PC-3 (cell line): Measurements from ENCODE around the gene SLC25A52. TPM values are rescaled to one million over a fixed set of nuclear protein-coding genes. Genes with fewer than 3 reads are reported as not detected.

Experiments used
- ATAC-seq: fragments of 200-7000 bp; cut with Tn5 transposase; 2 replicates; pipeline ENCODE4 v1.9.1; 2020; ENCODE audit warnings: mild to moderate bottlenecking, moderate library complexity
- BruUV-seq: library from RNA; stranded (reverse); fragments of 400-500 nt; replicated peaks from 2 replicates; lab custom pipeline; 2021; lab: Mats Ljungman, UMichigan
- CTCF ChIA-PET: fragments of 300-600 bp; sonication (Branson Sonifier 250); formaldehyde crosslinking; loops from one replicate; lab custom pipeline; 2022; ENCODE audit warnings: antibody characterized with exemption; lab: Charles Lee
- POLR2A ChIA-PET: fragments of 300-600 bp; sonication (Branson Sonifier 250); formaldehyde crosslinking; loops from one replicate; lab custom pipeline; 2022; ENCODE audit warnings: antibody characterized with exemption; ENCODE audit not compliant: unreplicated experiment; lab: Charles Lee
- DNase-seq: peaks from one replicate; pipeline ENCODE4 v3.0.0-alpha.2; 2015
- H2AFZ ChIP-seq: fragments of 300-600 bp; sonication (generic); 2 replicates; pipeline ENCODE4 v1.6.0; 2016; ENCODE audit warnings: antibody characterized with exemption, low read length
- H3F3A ChIP-seq: fragments of 300-600 bp; sonication (generic); one replicate; pipeline ENCODE4 v1.6.0; 2017; ENCODE audit warnings: antibody characterized with exemption, low read length, control low read depth, mild to moderate bottlenecking; ENCODE audit not compliant: unreplicated experiment
- H3K27ac ChIP-seq: fragments of 300-600 bp; sonication (generic); 2 replicates; pipeline ENCODE4 v1.5.1; 2016; ENCODE audit warnings: mild to moderate bottlenecking, low read length
- H3K27me3 ChIP-seq: fragments of 300-600 bp; sonication (generic); 2 replicates; pipeline ENCODE4 v1.6.1; 2016; ENCODE audit warnings: low read length, mixed read lengths
- H3K36me3 ChIP-seq: fragments of 300-600 bp; sonication (generic); 2 replicates; pipeline ENCODE4 v1.6.1; 2016; ENCODE audit warnings: low read depth, mixed run types, low read length, mixed read lengths
- H3K4me1 ChIP-seq: fragments of 300-600 bp; sonication (generic); 2 replicates; pipeline ENCODE4 v1.5.1; 2016; ENCODE audit warnings: low read length; ENCODE audit not compliant: insufficient read depth
- H3K4me2 ChIP-seq: fragments of 300-600 bp; sonication (generic); 2 replicates; pipeline ENCODE4 v1.6.0; 2016; ENCODE audit warnings: low read length
- H3K4me3 ChIP-seq: fragments of 300-600 bp; sonication (generic); 2 replicates; pipeline ENCODE4 v1.5.1; 2016; ENCODE audit warnings: mild to moderate bottlenecking, low read length, mixed read lengths
- H3K79me2 ChIP-seq: fragments of 300-600 bp; sonication (generic); 2 replicates; pipeline ENCODE4 v1.6.1; 2017; ENCODE audit warnings: low read length, mixed read lengths
- H3K9ac ChIP-seq: fragments of 300-600 bp; sonication (generic); 2 replicates; pipeline ENCODE4 v1.6.0; 2016; ENCODE audit warnings: mild to moderate bottlenecking, low read length
- H3K9me2 ChIP-seq: fragments of 300-600 bp; sonication (generic); replicated peaks from 2 replicates; pipeline ENCODE4 v1.6.1; 2016; ENCODE audit warnings: mixed run types, low read length, mixed read lengths
- H3K9me3 ChIP-seq: fragments of 300-600 bp; sonication (generic); 2 replicates; pipeline ENCODE4 v1.6.1; 2016; ENCODE audit warnings: low read length, mixed read lengths
- H4K20me1 ChIP-seq: fragments of 300-600 bp; sonication (generic); 2 replicates; pipeline ENCODE4 v1.6.1; 2016; ENCODE audit warnings: low read length, mixed read lengths
- EZH2 ChIP-seq: fragments of 300-600 bp; sonication (generic); IDR thresholded peaks from one replicate; pipeline ENCODE4 v1.6.1; 2017; ENCODE audit warnings: antibody characterized with exemption, mild to moderate bottlenecking, low read length; ENCODE audit not compliant: unreplicated experiment
- EZH2phosphoT487 ChIP-seq: fragments of 300-600 bp; sonication (generic); IDR thresholded peaks from 2 replicates; pipeline ENCODE4 v1.6.1; 2018; ENCODE audit warnings: mild to moderate bottlenecking, antibody characterized with exemption, low read length, borderline replicate concordance
- intact Hi-C: fragments of 100-400 bp; cut with micrococcal nuclease; formaldehyde crosslinking; loops from 2 replicates; pipeline ENCODE4 v1.9.0; 2023
- total RNA-seq: library from RNA; depleted of rRNA; stranded (reverse); fragments of >200 nt; gene quantifications from 2 replicates; pipeline ENCODE4 v1.2.3, GENCODE V29; 2014
- TF ChIP-seq, protein P1 (sequence below): fragments of 300-600 bp; sonication (generic); conservative IDR thresholded peaks from 2 replicates; pipeline ENCODE4 v1.5.1; 2017; ENCODE audit warnings: antibody characterized with exemption, low read depth, mild to moderate bottlenecking, low read length

The SLC25A52 gene
- total RNA-seq, 1 experiment from 2014 or later = not detected

DNA sequence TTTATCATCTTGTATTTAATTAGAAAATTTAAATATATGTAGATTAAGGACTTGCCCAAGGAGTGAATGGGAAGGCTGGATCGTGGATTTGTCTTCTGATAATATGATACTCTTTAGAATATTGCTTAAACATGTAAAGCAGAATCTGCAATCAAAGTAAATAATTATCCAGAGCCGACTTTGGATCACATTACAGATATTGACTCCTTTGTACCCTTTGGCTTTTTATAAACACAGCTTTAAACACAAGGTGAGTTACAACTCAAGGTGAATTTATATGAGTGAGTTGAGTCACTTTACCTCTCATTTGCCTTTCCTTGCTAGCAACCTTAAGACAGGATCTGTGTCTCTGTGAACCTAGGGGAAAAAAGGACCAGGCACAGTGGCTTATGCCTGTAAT is 37.7 kb upstream of the SLC25A52 start:
- CTCF ChIA-PET = no interaction called here
- Histone ChIP-seq H3K9me3 (no peaks in the 10 kb centered on the region), H3K27me3 (no peaks in the 10 kb centered on the region), H3K9me2 (no peaks in the 10 kb centered on the region), H4K20me1 (no peaks in the 10 kb centered on the region), H3K27ac (no peak overlapping the region), H3K36me3 (no peaks in the 10 kb centered on the region), H3K9ac (no peak overlapping the region), H2AFZ (no peak overlapping the region), H3K4me2 (no peak overlapping the region), H3K79me2 (no peaks in the 10 kb centered on the region), H3K4me3 (no peak overlapping the region), H3F3A (no peaks in the 10 kb centered on the region), H3K4me1 (no peaks in the 10 kb centered on the region)
- no peak for ATAC-seq
- no peak for DNase-seq
- no TSS peak for BruUV-seq
- no peak for TF ChIP-seq EZH2phosphoT487
- TF ChIP-seq, protein P1, sequence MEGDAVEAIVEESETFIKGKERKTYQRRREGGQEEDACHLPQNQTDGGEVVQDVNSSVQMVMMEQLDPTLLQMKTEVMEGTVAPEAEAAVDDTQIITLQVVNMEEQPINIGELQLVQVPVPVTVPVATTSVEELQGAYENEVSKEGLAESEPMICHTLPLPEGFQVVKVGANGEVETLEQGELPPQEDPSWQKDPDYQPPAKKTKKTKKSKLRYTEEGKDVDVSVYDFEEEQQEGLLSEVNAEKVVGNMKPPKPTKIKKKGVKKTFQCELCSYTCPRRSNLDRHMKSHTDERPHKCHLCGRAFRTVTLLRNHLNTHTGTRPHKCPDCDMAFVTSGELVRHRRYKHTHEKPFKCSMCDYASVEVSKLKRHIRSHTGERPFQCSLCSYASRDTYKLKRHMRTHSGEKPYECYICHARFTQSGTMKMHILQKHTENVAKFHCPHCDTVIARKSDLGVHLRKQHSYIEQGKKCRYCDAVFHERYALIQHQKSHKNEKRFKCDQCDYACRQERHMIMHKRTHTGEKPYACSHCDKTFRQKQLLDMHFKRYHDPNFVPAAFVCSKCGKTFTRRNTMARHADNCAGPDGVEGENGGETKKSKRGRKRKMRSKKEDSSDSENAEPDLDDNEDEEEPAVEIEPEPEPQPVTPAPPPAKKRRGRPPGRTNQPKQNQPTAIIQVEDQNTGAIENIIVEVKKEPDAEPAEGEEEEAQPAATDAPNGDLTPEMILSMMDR = no peak
- no peak for TF ChIP-seq EZH2
- POLR2A ChIA-PET = no interaction called here
- intact Hi-C loops = no loop called here

DNA sequence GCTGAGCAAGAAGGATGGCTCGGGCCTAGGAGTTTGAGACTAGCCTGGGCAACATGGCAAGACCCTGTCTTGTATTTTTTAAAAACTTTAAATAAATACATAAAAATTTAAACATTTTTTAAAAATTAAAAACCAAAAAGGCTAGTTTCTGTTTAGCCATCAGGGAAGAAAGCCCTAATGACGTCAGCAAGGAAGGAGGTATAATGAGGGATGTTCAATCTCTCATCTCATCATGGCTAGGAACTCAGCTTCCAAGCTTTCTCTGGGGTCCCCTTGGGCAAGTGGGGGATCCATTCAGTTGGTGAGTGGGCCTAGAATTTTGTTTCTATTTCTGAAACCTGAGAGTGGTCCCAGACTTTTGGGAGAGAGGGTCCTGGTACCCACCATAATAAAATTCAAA is 35.1 kb upstream of the SLC25A52 start:
- H3K9ac ChIP-seq = no peak overlapping the region
- no peaks in the 10 kb centered on the region for H3K9me2 ChIP-seq
- H3K36me3 ChIP-seq = no peaks in the 10 kb centered on the region
- intact Hi-C loops = no loop called here
- BruUV-seq = no TSS peak
- TF ChIP-seq EZH2phosphoT487 = no peak
- TF ChIP-seq, protein P1 = no peak
- no peak for TF ChIP-seq EZH2
- H3K4me2 ChIP-seq = no peak overlapping the region
- ChIA-PET CTCF (no interaction called here), POLR2A (no interaction called here)
- H3K27ac ChIP-seq = no peak overlapping the region
- H4K20me1 ChIP-seq = no peaks in the 10 kb centered on the region
- DNase-seq = no peak
- H3K4me1 ChIP-seq = no peaks in the 10 kb centered on the region
- H3K79me2 ChIP-seq = no peaks in the 10 kb centered on the region
- H3K4me3 ChIP-seq = no peak overlapping the region
- ATAC-seq = no peak
- no peaks in the 10 kb centered on the region for H3F3A ChIP-seq
- H3K9me3 ChIP-seq = no peaks in the 10 kb centered on the region
- H3K27me3 ChIP-seq = no peaks in the 10 kb centered on the region
- no peak overlapping the region for H2AFZ ChIP-seq

DNA sequence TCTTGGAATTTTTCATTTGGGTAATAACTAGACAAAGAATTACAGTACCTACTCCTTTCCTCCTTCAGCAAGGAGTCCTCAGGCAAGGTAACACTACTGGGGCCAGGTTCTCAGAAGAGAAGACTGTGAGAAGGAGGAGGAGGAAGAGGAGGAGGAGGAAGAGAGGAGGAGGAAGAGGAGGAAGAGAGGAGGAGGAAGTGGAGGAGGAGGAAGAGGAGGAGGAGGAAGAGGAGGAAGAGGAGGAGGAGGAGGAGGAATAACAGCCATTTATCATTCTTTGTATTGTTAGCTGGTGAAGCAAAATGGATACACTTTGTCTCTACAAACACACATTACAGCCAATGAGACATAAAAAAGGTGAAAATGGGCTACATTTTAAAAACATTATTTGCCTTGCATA is 32.9 kb upstream of the SLC25A52 start:
- Histone ChIP-seq H3K27me3 (no peaks in the 10 kb centered on the region), H3F3A (no peaks in the 10 kb centered on the region), H3K9ac (no peak overlapping the region), H3K79me2 (no peaks in the 10 kb centered on the region), H3K4me2 (no peak overlapping the region), H2AFZ (no peak overlapping the region), H4K20me1 (no peaks in the 10 kb centered on the region), H3K4me3 (no peak overlapping the region), H3K9me3 (no peaks in the 10 kb centered on the region), H3K36me3 (no peaks in the 10 kb centered on the region), H3K9me2 (no peaks in the 10 kb centered on the region), H3K4me1 (no peaks in the 10 kb centered on the region), H3K27ac (no peak overlapping the region)
- no peak for TF ChIP-seq EZH2phosphoT487
- no peak for TF ChIP-seq EZH2
- TF ChIP-seq, protein P1 = no peak
- ChIA-PET CTCF (no interaction called here), POLR2A (no interaction called here)
- no peak for DNase-seq
- no peak for ATAC-seq
- no TSS peak for BruUV-seq
- intact Hi-C loops = no loop called here
